Measurements from ENCODE around the gene PPP1R9B.

DNA sequence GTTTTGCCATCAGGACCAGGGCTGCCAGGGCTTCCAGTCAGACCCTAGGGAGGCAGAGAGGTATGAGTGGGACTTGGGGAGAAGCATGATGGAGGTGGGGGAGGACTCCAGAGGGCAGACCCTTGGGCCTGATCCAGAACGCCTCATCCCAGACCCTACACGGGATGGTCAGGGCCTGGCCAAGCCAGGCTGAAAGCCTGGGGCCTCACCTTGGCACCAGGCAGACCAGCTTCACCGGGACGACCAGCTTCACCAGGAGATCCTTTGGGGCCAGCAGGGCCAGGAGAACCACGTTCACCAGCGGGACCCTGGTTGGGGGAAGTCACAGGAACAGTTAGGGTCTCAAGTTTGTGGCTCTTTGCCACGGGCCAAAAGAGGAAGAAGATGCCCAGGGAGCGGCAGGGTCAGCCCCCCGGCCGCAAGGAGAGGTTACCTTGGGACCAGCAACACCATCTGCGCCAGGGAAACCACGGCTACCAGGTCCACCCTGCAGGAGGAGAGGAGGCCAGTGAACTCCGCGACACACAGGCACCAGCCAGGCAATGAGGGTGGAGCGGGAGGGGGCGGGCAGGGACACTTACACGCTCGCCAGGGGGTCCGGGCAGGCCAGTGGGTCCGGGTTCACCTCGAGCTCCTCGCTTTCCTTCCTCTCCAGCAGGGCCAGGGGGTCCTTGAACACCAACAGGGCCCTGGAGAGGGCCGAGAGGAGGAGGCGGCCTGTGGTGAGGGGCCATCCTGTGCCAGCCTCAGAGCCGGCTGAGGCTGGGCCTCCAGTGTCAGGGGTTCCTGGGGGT lies 43.9 kb upstream of the PPP1R9B start:
- no peak for TF ChIP-seq YY1 (IDR thresholded peaks at IDR 0.05; ENCODE audit: insufficient read depth, insufficient read length)
- no peak for TF ChIP-seq ZNF274 (IDR thresholded peaks at IDR 0.05; ENCODE audit: low read depth, low read length)
- TF ChIP-seq SUZ12 (IDR thresholded peaks at IDR 0.05; ENCODE audit: extremely low read depth, insufficient read depth, insufficient read length), result no peak

All from NT2/D1 (cell line).